HepG2 (cell line): ENCODE measurements around the gene PACS1. TPM values are rescaled to one million over a fixed set of nuclear protein-coding genes. Genes with fewer than 3 reads are reported as not detected.

Experiments used
- CBX5 ChIP-seq: sonication (generic); formaldehyde crosslinking; IDR thresholded peaks from 2 replicates; pipeline ENCODE4 v1.4.0; 2020; ENCODE audit warnings: missing genetic modification reagents, borderline replicate concordance
- CC2D1A ChIP-seq: sonication (generic); formaldehyde crosslinking; IDR thresholded peaks from 2 replicates; pipeline ENCODE4 v1.8.1; 2023; ENCODE audit warnings: mild to moderate bottlenecking, missing genetic modification reagents
- GPBP1L1 ChIP-seq: sonication (generic); formaldehyde crosslinking; IDR thresholded peaks from 2 replicates; pipeline ENCODE4 v1.5.0; 2020; ENCODE audit warnings: mild to moderate bottlenecking, missing genetic modification reagents
- HMGXB4 ChIP-seq, 2 experiments: sonication (generic) in 1 of 2; formaldehyde crosslinking in 1 of 2; IDR thresholded peaks; 2 replicates each; pipeline versions ENCODE4 v1.4.0 to v1.6.1; 2018 to 2020; ENCODE audit warnings: missing genetic modification reagents in 2 of 2, borderline replicate concordance in 1 of 2, low read depth in 1 of 2, mild to moderate bottlenecking in 1 of 2, missing biosample characterization in 1 of 2
- MTERF4 ChIP-seq: sonication (generic); formaldehyde crosslinking; IDR thresholded peaks from 2 replicates; pipeline ENCODE4 v1.8.0; 2023; ENCODE audit warnings: mild to moderate bottlenecking, missing genetic modification reagents
- NFRKB ChIP-seq: fragments of 450-650 bp; IDR thresholded peaks from 2 replicates; pipeline ENCODE4 v1.6.1; 2017
- PTBP1 ChIP-seq: fragments of 200-400 bp; formaldehyde crosslinking; IDR thresholded peaks from 2 replicates; pipeline ENCODE4 v1.6.1; 2018; ENCODE audit warnings: low read length, low read depth; ENCODE audit not compliant: poor library complexity, severe bottlenecking
- SIX4 ChIP-seq: sonication (generic); formaldehyde crosslinking; IDR thresholded peaks from 2 replicates; pipeline ENCODE4 v1.4.0; 2020; ENCODE audit warnings: missing genetic modification reagents
- SKIL ChIP-seq: sonication (generic); formaldehyde crosslinking; IDR thresholded peaks from 2 replicates; pipeline ENCODE4 v1.8.0; 2022; ENCODE audit warnings: missing genetic modification reagents, mild to moderate bottlenecking, moderate library complexity, borderline replicate concordance
- TEAD3 ChIP-seq: optimal IDR thresholded peaks from 2 replicates; pipeline ENCODE3; 2016; ENCODE audit warnings: borderline replicate concordance
- ZNF280D ChIP-seq: sonication (generic); formaldehyde crosslinking; IDR thresholded peaks from 2 replicates; pipeline ENCODE4 v1.5.1; 2020; ENCODE audit warnings: mild to moderate bottlenecking, missing genetic modification reagents
- ZNF34 ChIP-seq: sonication (generic); formaldehyde crosslinking; IDR thresholded peaks from 2 replicates; pipeline ENCODE4 v1.4.0; 2020; ENCODE audit warnings: mild to moderate bottlenecking, missing genetic modification reagents, borderline replicate concordance
- ZNF382 ChIP-seq: sonication (generic); formaldehyde crosslinking; IDR thresholded peaks from 2 replicates; pipeline ENCODE4 v1.5.0; 2020; ENCODE audit warnings: missing genetic modification reagents, mild to moderate bottlenecking, borderline replicate concordance
- polyA plus RNA-seq, 8 experiments: library from polyadenylated mRNA; depleted of rRNA in 3 of 8; stranded (reverse) in 7 of 8; unstranded in 1 of 8; fragments of >200 nt; fragmentation: Illumina TruSeq in 4 of 8; extraction: Trizol in 4 of 8; gene quantifications; 2 replicates each; pipeline versions ENCODE4 v1.2.1 to v1.2.3, GENCODE V29; 2011 to 2016; ENCODE audit warnings: low read depth in 4 of 8, missing spikeins in 1 of 8, mixed read lengths in 1 of 8; ENCODE audit not compliant: insufficient read depth in 1 of 8
- total RNA-seq, 5 experiments: library from RNA; depleted of rRNA; stranded (reverse); fragments of >200 nt; fragmentation: Illumina TruSeq; extraction: Trizol; gene quantifications; 2 replicates each; pipeline ENCODE4 v1.2.3, GENCODE V29; 2016; ENCODE audit warnings: low read depth in 1 of 5

PACS1 gene
- total and polyA plus RNA-seq, 2 of the 13 experiments (the other 11 are each of a cell fraction or from before 2014, with no cell fraction given): 7.6 to 8.6 TPM

GRCh38 chr11:66051766-66052663 lies 18.1 kb upstream of the PACS1 start, which contains the start of gene SF3B2 (continued):
- TF ChIP-seq ZNF280D: no peak
- no peak; the same call in 1 of the 2 replicates for TF ChIP-seq CBX5 (CRISPR knock-in tag)
- TF ChIP-seq HMGXB4 (CRISPR knock-in tag; IDR thresholded peaks at IDR 0.05; ENCODE audit: borderline replicate concordance in 1 of 2, low read depth in 1 of 2): peak; percentile 84 to 90; a peak in 3 of 4 replicates
- peak; percentile 82 for TF ChIP-seq TEAD3 (CRISPR knock-in tag)
- TF ChIP-seq MTERF4 (CRISPR knock-in tag): no peak
- no peak for TF ChIP-seq ZNF382 (CRISPR knock-in tag)
- TF ChIP-seq NFRKB: peak; percentile 59; the same call in 1 of the 2 replicates
- no peak; the same call in 1 of the 2 replicates for TF ChIP-seq ZNF34
- no peak for TF ChIP-seq SKIL
- TF ChIP-seq SIX4 (CRISPR knock-in tag): no peak
- no peak for TF ChIP-seq CC2D1A (CRISPR knock-in tag)
- TF ChIP-seq PTBP1: no peak
- no peak for TF ChIP-seq GPBP1L1 (CRISPR knock-in tag)
